Eye (tissue), 1 donor: ENCODE measurements around the gene PIP5K1C.

Experiments
- DNase-seq: peaks from one replicate; pipeline ENCODE4 v3.0.0-alpha.2; 2015

The PIP5K1C gene

DNA sequence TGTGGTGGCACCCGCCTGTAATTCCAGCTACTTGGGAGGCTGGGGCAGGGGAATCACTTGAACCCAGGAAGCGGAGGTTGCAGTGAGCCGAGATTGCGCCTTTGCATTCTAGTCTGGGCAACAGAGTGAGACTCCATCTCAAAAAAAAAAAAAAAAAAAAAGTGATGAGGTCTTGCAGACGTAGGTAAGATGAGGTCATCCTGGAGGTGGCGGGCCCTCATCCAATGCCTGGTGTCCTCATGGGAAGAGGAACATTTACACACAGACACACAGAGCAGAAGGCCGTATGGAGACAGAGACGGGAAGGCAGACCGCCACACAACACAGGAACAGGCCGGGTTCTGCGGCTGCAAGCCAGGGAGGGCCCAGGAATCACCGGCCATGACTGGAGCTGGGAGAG, 78.0 kb downstream of the PIP5K1C start:
- DNase-seq = no peak

DNA sequence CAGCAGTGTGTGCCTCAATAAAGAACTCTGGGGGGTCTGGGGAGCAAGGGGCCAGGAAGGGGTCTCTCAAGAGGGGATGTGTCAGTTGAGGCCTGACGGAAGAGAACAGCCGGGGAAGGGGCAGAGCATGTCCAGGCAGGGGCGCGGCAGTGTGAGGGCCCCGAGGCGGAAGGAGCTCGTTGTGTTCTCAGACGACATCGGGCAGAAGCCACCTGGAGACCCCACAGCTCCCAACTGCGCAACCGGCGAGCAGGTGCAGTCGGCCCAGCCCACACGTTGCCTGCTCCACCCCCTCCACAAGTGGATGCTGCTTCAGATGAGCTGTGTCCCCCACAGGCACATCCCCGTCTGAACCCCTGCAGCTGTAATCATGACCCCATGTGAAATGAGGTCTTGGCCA, 78.6 kb downstream of the PIP5K1C start:
- DNase-seq = no peak

DNA sequence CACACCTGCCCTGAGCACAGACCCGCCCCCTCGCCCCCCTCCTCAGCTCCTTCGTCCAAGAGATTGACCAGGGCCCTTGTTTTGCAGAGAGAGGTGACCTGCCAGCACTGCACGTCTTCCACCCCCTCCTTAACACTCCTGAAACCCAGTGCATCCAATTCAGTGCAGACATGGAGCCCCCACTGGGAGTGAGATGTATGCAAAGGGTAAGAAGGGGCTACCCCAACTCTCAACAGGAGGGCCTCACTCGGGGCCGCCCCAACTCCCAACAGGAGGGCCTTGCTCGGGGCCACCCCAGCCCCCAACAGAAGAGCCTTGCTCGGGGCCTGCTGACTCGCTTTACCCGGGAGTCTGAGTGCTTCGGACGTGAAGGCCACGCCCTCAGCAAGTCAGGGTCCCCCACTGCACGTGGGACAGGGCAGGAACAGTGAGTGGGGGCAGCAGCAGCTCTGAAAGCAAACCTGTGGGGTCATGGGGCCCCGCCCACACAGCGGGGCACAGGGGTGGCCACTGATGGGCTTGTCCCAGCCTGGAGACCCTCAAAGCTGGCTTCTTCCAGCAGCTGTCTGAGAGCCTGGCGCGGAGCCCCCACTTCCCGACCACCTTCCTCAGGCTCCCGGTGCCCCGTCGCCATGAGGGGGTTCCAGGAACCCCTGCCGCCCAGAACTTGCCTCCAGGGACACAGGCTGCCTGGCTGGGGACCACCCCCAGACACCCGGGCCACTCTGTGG, 79.3 kb downstream of the PIP5K1C start:
- DNase-seq = no peak

DNA sequence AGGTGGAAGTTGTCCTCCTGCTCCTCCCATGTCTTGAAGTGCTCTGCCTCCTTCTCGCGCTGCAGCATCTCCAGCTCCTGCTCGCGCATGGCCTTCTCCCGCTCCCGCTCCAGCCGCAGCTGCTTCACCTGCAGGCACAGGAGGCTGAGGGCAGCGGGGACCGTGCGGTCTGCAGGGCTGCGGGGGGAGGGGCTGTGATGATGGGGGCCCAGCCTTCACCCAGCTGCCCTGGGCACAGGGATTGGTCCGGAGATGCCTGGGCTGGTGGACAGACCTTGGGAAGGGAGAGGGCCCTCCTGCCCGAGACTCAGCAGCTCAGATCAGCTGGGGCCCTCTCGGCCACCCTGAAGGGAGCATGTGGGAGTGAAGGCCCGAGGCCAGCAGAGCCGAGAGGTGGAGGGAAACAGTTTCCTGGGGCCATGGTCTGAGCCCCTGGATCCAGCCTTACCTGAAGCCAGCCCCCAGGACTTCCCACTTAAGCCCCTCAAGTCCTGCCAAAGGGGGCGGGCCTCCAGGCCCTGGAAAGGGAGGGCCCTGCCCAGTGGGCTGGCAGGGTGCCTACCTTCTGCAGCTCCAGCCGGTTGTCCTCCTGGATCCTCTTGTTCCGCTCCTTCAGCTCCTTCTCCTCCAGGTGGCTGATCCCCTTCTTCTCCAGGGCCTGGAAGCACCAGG, 80.0 kb downstream of the PIP5K1C start:
- no peak for DNase-seq

DNA sequence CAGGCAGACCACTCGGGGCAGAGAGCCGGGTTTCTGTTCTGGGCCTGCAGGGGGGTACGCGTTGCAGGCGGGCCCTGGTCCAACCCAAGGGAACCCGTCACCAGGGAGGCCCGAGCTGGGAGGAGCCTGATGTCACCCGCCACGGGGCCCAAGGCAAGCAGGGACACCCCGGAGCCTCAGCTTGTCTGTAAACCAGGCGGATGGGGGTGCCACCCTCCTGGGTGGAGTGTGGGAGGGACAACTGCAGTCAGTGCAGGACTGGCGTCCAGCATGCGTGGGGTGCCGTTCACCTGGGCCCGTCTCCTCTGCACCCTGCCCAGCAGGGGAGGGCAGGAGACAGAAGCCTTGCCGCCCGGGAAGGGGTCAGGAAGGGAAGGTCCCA, 80.6 kb downstream of the PIP5K1C start:
- DNase-seq = no peak

DNA sequence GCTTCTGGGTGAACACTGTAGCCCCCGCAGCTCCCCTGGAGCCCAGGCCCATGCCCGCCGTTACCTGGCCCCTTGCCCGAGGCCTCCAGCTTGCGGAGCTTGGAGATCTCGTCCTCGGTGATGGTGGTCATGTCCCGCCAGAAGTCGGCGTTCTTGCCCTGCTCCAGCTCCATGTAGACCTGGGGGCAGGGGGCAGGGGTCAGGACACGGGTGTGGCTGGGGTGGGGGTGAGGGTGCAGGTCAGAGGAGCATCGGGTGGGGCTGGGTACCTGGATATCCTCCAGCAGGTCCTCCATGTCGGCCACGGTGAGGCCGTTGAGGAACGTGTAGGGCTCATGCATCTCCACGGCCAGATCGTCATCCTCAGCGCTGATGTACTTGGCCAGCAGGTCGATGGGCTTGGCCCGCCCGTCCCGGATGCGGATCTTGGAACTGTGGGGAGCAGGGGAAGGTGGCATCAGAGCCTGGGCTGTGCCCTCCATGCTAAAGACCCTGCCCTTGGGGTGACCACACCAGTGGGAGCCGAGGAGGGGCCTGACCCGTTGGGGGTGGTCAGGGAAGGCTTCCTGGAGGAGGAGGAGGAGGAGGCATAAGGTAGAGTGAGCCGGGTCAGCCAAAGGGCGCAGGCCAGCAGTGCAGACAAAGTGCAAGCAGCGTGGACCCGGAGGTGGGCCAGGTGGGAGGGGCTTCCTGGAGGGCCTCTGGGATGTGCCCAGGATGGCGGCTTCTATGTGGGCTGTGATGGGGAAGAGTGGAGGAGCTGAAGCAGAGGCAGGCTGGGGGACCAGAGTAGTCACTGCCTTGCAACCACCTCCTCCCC, 81.2 kb downstream of the PIP5K1C start:
- DNase-seq = no peak

DNA sequence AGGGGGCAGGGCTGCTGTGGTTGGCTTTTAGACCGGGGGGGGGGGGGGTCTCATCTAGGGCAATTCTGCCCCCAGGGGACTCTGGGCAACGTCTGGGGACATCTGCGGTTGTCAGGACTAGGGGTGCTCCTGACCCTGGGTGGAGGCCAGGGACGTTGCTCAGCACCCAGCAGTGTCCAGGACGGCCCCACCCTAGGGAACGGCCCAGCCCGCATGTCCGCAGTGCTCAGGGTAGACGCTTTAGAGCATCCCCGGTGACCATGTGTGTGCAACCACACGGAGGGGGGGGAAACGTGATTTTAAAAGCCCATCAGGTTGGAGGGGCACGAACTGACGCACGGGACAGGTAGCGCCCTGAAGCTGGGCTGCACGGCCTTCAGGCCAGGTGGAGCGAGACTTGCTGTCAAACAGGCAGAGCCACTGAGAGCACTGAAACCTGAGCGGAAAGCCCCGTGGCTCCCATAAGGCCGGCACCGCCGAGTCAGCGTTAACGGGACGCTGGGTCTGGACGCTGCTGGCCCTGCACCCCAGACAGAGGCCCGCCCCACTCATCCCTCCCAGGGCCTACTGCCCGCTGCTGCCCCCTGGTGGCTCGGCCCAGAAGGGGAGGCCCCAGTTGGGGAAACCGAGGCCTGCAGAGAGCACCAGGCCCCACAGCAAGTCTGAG, 82.0 kb downstream of the PIP5K1C start:
- DNase-seq = peak; percentile 59

DNA sequence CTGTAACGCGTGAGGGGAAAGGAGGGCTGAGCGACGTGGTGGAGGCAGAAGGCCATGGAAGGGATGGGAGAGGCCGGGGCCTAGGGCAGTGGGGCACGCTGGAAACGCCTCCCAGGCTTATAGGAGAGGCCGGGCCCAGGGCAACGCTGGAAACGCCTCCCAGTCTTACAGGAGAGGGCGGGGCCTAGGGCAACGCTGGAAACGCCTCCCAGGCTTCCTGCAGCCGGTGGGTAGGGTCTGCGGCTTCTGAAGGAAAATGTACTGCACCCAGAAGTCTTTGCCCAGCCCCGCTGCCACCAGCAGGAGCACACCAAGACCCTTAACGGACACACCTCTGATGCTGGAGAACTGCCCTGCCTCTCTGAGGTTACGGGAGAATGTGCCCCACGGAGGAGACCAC, 82.8 kb downstream of the PIP5K1C start:
- no peak for DNase-seq

DNA sequence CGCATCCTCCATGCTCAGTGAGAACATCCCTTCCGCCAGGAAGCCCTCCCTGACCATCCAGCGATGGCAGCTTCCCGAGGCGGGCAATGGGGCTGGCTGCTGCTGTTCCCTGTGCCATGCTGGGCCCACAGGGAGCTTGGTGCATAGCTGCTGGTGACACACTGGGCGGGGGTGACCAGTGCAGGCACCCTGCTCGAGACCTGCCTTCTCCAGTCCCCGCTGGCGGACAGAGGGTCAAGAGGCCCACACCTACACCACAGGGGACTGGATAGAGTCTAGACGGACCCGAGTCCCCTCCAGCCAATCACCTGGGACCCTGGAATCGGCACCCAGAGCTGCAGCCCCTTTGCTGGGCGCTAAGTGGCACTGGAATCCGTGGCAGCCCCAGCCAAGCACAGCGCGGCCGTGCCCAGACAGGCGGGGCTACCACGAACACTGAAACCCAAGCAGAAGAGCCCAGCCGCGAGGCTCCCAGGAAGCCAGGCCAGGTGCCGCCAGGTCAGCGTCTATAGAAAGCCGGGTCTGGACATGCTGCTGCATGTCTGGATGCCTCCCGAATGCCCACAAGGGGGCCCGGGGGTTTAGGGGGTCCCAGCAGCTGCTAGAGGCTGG, 84.6 kb downstream of the PIP5K1C start:
- DNase-seq = no peak

DNA sequence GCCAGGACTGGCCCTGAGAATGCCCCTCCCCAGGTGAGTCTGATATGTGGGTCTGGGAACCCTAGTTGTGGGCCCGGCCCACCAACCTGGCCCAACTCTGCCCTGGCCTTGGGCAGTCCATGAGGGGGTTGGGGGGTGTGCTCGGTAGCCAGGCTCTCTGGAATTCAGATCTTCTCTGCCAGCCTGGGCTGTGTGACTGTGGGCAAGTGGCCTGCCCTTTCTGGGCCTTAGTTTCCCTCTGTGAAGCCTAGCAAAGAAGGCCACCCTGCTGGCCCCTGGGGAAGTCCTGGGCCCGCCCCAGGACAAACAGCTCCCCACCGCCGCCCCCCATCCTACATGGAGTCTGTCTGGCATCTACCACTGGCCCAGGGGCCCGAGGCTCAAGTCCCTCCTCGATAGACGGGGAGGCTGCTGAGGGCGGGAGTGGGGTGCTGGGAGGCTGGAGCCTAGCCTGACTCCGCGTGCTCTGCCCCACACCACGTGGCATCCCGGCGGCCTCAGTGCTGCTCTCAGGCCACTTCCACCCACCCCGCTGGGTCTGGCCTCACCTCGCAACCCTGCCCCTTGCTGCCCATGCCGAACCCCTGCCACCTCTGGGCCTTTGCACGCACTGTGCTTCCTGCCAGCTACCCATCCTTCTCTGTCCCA, 85.3 kb downstream of the PIP5K1C start:
- DNase-seq = no peak

DNA sequence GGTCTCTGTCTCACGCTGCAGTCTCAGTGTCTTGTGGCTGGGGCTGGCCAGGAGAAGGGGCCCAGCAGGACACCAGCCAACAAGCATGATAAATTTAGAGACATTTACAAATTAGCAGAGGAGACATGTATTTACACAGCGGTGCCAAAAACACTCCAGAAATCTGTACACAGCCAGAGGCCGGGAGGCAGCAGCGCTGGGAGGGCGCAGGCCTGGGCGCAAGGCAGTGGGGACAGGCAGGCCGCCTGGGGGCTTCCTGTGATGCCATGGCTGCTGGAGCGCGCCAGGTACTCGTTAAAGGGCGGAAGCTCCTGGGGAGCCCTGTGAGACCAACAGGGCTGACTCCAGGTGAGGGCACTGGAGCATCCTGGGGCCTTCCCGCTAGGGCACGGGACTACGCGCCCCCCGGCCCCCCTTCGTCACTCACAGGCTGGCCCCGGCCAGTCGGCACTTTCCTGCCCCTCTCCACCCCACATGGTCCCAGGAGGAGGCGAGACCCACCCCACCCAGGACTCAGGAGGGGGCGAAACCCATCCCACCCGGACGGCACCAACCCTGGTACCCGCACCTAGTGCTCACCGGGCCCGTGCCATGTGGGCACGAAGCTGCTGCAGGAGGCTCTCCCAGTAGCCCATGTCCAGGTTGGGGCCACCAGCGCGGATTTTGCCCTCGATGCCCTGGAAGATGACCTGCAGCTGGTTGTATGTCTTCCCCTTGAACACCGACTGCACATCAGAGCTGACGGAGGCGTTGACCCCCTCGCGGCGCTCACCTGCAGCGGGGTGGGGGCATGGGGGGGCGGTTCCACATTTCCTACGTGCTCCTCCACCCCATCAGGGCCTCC, 86.2 kb downstream of the PIP5K1C start:
- no peak for DNase-seq

DNA sequence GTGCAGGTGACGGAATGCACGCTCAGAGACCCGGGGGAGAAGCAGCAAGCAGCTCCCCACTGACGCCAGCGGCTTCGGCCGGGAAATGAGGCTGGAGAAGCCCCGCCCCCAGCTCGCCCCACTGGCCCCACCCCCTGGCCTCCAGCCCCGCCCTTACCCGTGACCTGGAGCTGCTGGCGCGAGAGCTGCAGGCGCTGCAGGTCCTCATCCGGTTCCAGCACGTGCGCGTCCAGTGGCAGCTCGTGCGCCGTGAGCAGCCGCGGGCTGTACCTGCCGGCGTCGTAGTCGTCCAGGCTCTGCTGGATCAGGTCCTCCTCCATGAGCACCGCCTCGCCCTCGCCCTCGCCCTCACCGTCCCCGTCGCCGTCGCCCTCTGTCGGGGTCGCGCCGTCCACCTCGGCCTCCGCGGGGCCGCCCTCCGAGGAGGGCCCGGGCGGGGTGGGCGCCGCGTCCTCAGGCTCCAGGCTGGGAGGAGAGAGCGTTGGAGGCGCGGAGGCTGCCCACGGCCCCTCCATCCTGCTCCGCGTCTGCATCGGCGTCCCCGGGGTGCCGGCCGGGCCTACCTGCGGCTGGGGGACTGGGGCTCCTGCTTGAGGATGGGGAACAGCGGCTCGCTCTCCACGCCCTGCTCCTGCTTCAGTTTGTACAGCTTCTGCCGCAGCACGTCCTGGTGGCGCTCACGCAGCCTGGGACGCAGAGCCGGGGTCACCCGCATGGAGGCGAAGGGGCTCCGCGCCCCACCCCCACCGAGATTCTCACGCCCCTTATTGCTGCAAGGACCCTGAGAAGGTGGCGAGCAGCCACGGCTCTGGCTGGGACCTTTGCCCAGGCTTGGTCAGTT, 87.1 kb downstream of the PIP5K1C start:
- DNase-seq = no peak

DNA sequence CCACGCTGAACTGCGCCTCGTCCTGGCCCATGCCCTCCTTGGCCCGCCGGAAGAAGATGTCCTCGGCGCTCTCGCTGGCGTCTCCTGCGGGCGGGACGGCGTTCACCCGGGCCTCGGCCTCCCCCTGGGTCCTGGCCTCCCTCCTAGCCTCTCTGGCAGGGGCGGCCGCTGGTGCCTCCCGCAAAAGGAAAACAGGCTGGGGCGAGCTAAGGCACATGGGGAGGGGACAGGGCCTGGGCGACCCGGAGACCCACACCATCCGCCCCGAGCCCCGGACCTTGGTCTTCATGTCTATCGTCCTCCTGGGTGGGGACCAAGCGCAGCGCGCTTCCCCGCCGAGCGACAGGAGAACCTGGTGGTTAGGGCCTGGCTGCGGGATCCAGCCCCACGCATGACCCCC, 87.9 kb downstream of the PIP5K1C start:
- DNase-seq = no peak

DNA sequence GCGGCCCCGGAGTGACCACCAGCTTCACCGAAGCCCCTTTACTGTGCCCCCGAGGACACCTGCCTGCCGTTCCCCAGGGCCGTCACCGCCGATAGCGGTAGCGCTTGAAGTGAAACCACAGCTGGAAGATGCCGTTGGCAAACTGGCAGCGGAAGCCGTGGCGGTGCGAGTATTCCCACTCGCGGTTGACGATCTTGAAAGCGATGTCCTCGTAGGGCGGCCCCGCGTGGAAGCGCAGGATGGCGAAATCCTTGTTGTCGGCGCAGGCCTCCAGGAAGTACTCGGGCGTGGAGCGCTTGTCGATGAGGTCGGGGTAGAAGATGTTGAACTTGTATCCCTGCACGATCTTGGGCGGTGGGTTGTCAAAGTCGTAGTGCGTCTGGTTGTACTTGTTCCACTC, 88.4 kb downstream of the PIP5K1C start:
- no peak for DNase-seq

DNA sequence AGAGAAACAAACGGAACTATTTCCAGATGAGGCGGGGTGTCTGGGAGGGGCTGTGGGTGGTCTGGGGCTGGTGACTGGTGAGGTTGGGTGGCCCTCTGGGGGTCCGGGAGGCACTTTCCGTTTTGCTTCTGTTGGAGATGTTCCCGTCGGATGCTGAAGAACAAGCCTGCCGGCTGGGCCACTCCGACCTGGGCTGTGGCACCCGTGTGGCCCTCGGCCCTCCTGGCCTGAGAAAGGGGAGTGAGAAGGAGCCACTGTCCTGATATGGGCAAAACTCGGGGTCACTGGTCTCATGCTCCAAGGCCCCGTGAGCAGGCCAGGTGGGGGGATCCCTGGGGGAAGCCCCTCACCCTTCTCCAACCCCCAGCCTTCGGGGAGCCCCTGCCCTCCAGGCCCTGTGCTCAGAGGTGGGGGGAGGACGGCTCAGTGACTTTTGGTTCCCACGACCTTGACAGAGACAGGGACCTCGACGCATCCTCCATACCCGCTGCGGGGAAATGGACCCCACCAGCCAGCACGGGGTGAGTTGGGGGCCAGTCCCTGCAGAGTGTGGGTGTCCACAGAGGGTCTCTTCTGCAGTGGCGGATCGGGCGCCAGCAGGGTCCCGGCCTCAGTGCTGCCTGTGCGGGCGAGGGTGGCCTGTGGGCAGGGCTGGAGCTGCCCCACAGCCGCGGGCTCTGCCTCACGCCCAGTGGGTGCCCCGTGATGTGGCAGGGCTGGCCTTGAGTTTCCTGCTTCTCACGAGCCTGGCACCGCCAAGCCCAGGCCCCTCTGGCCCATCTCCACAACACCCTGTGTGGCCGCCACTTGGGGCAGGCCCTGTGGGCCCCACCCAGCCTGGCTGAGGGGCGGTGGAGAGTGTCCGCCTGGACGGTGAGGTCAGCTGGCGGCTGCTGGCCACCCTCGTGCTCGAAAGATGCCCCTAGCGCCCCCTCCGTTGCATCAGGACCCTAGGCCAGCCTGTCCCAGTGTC, 89.2 kb downstream of the PIP5K1C start:
- DNase-seq = no peak

DNA sequence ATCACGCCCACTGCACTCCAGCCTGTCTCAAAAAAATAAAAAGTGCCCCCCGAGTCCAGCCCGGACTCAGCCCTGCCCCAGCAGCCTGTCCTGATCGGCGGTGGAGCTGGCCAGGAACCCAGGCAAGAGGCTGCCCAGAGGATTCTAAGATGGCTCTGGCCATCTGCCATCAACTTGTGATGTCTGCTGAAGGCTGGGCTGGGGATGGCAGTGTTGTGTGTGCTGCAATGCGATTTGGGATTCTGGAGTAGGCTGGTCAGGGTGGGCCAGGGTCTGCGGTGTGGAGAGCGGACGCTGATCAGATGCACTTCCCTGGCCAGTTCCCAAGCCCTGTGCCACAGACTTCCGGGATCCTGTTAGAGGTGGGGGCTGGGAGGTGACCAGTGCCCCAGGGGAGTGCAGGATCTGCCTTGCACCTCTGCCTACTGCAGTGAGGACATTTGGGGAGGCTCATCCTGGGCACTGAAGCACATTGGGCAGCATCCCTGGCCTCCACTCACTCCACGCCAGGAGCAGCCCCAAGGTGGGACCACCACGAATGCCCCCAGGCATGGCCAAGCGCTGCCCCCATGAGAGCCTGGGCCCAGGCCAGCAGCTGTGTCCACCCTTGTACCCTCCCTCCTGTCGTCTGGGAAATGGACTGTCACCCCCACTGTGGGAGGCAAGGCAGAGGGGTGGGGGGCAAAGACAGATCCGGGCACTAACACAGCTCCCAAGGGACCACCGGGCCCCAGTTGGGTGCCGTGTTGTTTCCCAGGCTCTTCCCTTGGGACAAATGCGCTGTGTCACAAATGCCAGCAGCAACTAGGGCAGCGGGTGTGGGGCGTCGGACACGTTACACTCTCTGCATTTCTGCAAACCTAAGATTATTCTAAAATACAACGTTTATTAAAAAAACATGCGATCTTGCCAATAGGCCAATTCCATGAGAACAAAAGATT, 90.2 kb downstream of the PIP5K1C start:
- no peak for DNase-seq

DNA sequence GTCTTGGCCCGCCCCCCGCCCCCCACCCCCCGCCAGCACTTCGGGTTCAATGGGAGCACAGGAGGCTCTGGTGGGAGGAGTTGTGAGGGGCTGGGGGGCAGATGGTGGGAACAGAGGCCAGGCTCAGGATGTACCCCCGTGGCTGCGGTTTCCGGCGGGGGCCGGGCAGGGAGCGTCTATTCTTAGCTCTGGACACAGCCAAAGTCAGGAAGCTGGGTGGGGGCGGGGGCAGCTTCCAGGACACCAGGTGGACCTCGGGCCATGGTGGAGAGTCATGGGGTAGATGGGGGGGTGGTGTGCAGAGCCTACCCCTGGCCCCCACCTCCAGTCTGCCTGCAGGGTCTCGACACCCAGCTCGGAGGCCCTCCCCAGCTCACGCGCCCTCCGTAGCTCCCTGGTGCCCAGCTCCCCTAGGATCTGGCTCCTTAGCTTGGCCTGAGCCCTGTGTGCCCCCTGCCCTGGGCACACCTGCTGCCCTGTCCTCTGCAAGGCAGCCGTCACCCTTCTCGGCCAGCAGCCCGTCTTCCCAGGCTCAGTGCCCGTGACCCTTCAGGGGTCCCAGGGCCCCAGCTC, 91.4 kb downstream of the PIP5K1C start:
- no peak for DNase-seq
